HG03432 (cell line): ENCODE data around the gene ABHD16B.
A peak's percentile ranks its signal among the peaks of the same experiment; 100 is the strongest.
"Not testable (repeated sequence)": the region's sequence is repeated elsewhere in the genome, so short reads cannot be mapped to it uniquely, and the experiment has no call there.

Experiments used
- ATAC-seq: cut with Tn5 transposase; IDR thresholded peaks from one replicate; pipeline ENCODE4 v1.9.1; 2021; ENCODE audit warnings: mild to moderate bottlenecking, moderate library complexity; ENCODE audit not compliant: unreplicated experiment

Gene ABHD16B

GRCh38 chr20:63854766-63855362 lies 6.4 kb upstream of the ABHD16B start:
- ATAC-seq, result no peak

GRCh38 chr20:63855363-63856097 lies 5.8 kb upstream of the ABHD16B start:
- ATAC-seq, result no peak

- ATAC-seq, result no peak
Observed at GRCh38 chr20:63856098-63856511, 5.2 kb upstream of the ABHD16B start.

GRCh38 chr20:63857764-63858392 lies 3.4 kb upstream of the ABHD16B start:
- no peak for ATAC-seq

GRCh38 chr20:63858393-63859165 lies 2.7 kb upstream of the ABHD16B start:
- no peak for ATAC-seq

- no peak for ATAC-seq
Observed at GRCh38 chr20:63859166-63859699, 2.1 kb upstream of the ABHD16B start.

GRCh38 chr20:63860325-63861051 lies 810 bp upstream of the ABHD16B start:
- no peak for ATAC-seq

GRCh38 chr20:63861981-63862901 lies 943 bp downstream of the ABHD16B start:
- no peak for ATAC-seq

GRCh38 chr20:63863021-63863797 lies 1.9 kb downstream of the ABHD16B start:
- ATAC-seq, result no peak

GRCh38 chr20:63863798-63864544 lies 2.7 kb downstream of the ABHD16B start:
- ATAC-seq, result peak; percentile 68

- ATAC-seq, result no peak
Observed at GRCh38 chr20:63864545-63864977, 3.3 kb downstream of the ABHD16B start.

GRCh38 chr20:63864978-63865640 lies 3.8 kb downstream of the ABHD16B start, which contains the start of gene TPD52L2:
Gene TPD52L2, plus strand, starts transcription at chr20:63865270. Its CDS starts 96 bp downstream, at chr20:63865366.
- peak; percentile 64 for ATAC-seq

GRCh38 chr20:63867042-63867441 lies 5.7 kb downstream of the ABHD16B start:
- ATAC-seq, result not testable (repeated sequence)

- no peak for ATAC-seq
Observed at GRCh38 chr20:63868264-63868663, 7.0 kb downstream of the ABHD16B start.

GRCh38 chr20:63873477-63873971 lies 12.2 kb downstream of the ABHD16B start:
- ATAC-seq, result no peak

GRCh38 chr20:63874241-63874640 lies 12.9 kb downstream of the ABHD16B start:
- not testable (repeated sequence) for ATAC-seq

GRCh38 chr20:63876489-63877036 lies 15.3 kb downstream of the ABHD16B start:
- ATAC-seq, result no peak
